GM19324 (cell line): ENCODE measurements around the gene SPTBN4.
"Not testable (repeated sequence)": the region's sequence is repeated elsewhere in the genome, so short reads cannot be mapped to it uniquely, and the experiment has no call there.

Experiments
- ATAC-seq: cut with Tn5 transposase; IDR thresholded peaks from one replicate; pipeline ENCODE4 v1.9.1; 2021; ENCODE audit warnings: mild to moderate bottlenecking, moderate library complexity; ENCODE audit not compliant: unreplicated experiment, low FRiP score

The SPTBN4 gene

GRCh38 chr19:40578442-40578908 is 111.7 kb downstream of the SPTBN4 start:
- no peak for ATAC-seq

GRCh38 chr19:40580619-40581018 is 113.8 kb downstream of the SPTBN4 start:
- no peak for ATAC-seq

- ATAC-seq, result no peak
Measured at GRCh38 chr19:40581531-40581930, 114.7 kb downstream of the SPTBN4 start.

- no peak for ATAC-seq
Measured at GRCh38 chr19:40582467-40582866, 115.7 kb downstream of the SPTBN4 start.

- ATAC-seq, result no peak
Measured at GRCh38 chr19:40583283-40583682, 116.5 kb downstream of the SPTBN4 start.

- ATAC-seq, result no peak
Measured at GRCh38 chr19:40584007-40584406, 117.2 kb downstream of the SPTBN4 start.

GRCh38 chr19:40585241-40585981 is 118.6 kb downstream of the SPTBN4 start:
- ATAC-seq, result no peak

- no peak for ATAC-seq
Measured at GRCh38 chr19:40585982-40586422, 119.2 kb downstream of the SPTBN4 start.

GRCh38 chr19:40586611-40587010 is 119.8 kb downstream of the SPTBN4 start:
- no peak for ATAC-seq

GRCh38 chr19:40588110-40588854 is 121.5 kb downstream of the SPTBN4 start:
- ATAC-seq, result no peak

GRCh38 chr19:40588926-40589569 is 122.2 kb downstream of the SPTBN4 start:
- ATAC-seq, result no peak

- ATAC-seq, result no peak
Measured at GRCh38 chr19:40589591-40590429, 123.0 kb downstream of the SPTBN4 start.

- ATAC-seq, result no peak
Measured at GRCh38 chr19:40590464-40591265, 123.9 kb downstream of the SPTBN4 start.

- not testable (repeated sequence) for ATAC-seq
Measured at GRCh38 chr19:40591724-40592123, 124.9 kb downstream of the SPTBN4 start.

- ATAC-seq, result no peak
Measured at GRCh38 chr19:40592170-40592569, 125.4 kb downstream of the SPTBN4 start.

- ATAC-seq, result no peak
Measured at GRCh38 chr19:40594255-40594654, 127.5 kb downstream of the SPTBN4 start.

- no peak for ATAC-seq
Measured at GRCh38 chr19:40594657-40595091, 127.9 kb downstream of the SPTBN4 start.

- ATAC-seq, result no peak
Measured at GRCh38 chr19:40596608-40597328, 130.0 kb downstream of the SPTBN4 start.

- no peak for ATAC-seq
Measured at GRCh38 chr19:40597329-40597838, 130.6 kb downstream of the SPTBN4 start.
